DND-41 (cell line): ENCODE data around the gene MYO18B.

Experiments
- ATAC-seq: fragments of 200-7000 bp; cut with Tn5 transposase; 3 replicates; pipeline ENCODE4 v1.9.1; 2021; ENCODE audit warnings: low read depth; ENCODE audit not compliant: insufficient read depth
- DNase-seq: peaks from one replicate; pipeline ENCODE4 v3.0.0-alpha.2; 2020
- H2AFZ ChIP-seq: 2 replicates; pipeline ENCODE4 v1.6.0; 2012; ENCODE audit warnings: low read depth, low read length
- H3K27ac ChIP-seq: 2 replicates; pipeline ENCODE4 v1.5.1; 2012; ENCODE audit warnings: low read length, inconsistent platforms
- H3K27me3 ChIP-seq: fragments of 200-600 bp; sonication (generic); 2 replicates; pipeline ENCODE4 v1.6.0; 2012; ENCODE audit warnings: low read length, mild to moderate bottlenecking, inconsistent platforms; ENCODE audit not compliant: insufficient read depth, poor library complexity
- H3K36me3 ChIP-seq: 2 replicates; pipeline ENCODE4 v1.5.1; 2012; ENCODE audit warnings: low read length, inconsistent platforms; ENCODE audit not compliant: insufficient read depth
- H3K4me1 ChIP-seq: 2 replicates; pipeline ENCODE4 v1.5.1; 2012; ENCODE audit warnings: mild to moderate bottlenecking, low read length; ENCODE audit not compliant: insufficient read depth
- H3K4me2 ChIP-seq: 2 replicates; pipeline ENCODE4 v1.6.0; 2012; ENCODE audit warnings: mild to moderate bottlenecking, moderate library complexity, low read length, inconsistent platforms; ENCODE audit not compliant: insufficient read depth
- H3K4me3 ChIP-seq, 2 experiments: fragments of 200-600 bp in 1 of 2; shearing (Covaris generic) in 1 of 2; 2 replicates each; pipeline ENCODE4 v1.5.1; 2012 to 2016; ENCODE audit warnings: inconsistent platforms in 2 of 2, low read length in 2 of 2, mild to moderate bottlenecking in 2 of 2, low read depth in 1 of 2, moderate library complexity in 1 of 2
- H3K79me2 ChIP-seq: 2 replicates; pipeline ENCODE4 v1.6.0; 2012; ENCODE audit warnings: low read length, inconsistent platforms; ENCODE audit not compliant: insufficient read depth
- H3K9ac ChIP-seq: 2 replicates; pipeline ENCODE4 v1.6.0; 2012; ENCODE audit warnings: low read depth, mild to moderate bottlenecking, inconsistent platforms, low read length, moderate library complexity
- H3K9me3 ChIP-seq: 2 replicates; pipeline ENCODE4 v1.5.1; 2012; ENCODE audit warnings: low read length, moderate library complexity, mild to moderate bottlenecking, inconsistent platforms; ENCODE audit not compliant: insufficient read depth, severe bottlenecking
- H4K20me1 ChIP-seq: 2 replicates; pipeline ENCODE4 v1.6.0; 2012; ENCODE audit warnings: low read length; ENCODE audit not compliant: insufficient read depth
- CTCF ChIP-seq: IDR thresholded peaks from 2 replicates; pipeline ENCODE4 v1.5.1; 2012; ENCODE audit warnings: borderline replicate concordance, low read length, moderate library complexity, mild to moderate bottlenecking; ENCODE audit not compliant: poor library complexity, severe bottlenecking; ENCODE audit errors: extremely low read depth
- EZH2 ChIP-seq: IDR thresholded peaks from 3 replicates; pipeline ENCODE4 v1.6.1; 2012; ENCODE audit warnings: borderline replicate concordance, low read depth, mild to moderate bottlenecking, moderate library complexity, low read length, inconsistent platforms; ENCODE audit not compliant: severe bottlenecking

Gene MYO18B

DNA sequence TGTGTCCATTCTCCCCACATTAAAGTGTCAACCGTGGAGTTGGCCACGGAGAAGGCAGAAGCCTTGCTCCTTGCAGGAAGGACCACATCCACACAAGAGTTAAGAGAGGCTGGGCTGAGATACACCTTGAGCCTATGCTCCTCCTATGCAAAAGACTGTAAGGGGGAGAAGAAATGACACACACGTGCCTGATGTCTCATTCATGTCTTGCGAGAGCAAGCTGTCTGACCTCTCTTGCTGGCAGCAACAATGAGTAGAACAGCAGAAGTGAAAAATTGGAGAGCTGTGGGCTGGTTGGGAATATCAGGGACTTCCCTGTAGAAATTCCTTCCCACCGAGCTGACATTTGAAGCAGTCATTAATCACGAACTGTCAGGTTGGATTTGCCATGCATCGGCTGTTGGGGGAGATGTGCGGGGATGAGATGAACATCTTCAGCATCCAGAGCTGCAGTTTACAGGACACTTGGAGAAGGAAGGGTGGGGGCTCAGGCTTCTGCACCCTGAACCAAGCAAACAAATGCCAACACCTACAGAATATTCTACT, 139.3 kb downstream of the MYO18B start:
- no peak for TF ChIP-seq EZH2
- TF ChIP-seq CTCF, result no peak
- no peaks in the 10 kb centered on the region for H3K79me2 ChIP-seq
- no peaks in the 10 kb centered on the region for H3K9me3 ChIP-seq

DNA sequence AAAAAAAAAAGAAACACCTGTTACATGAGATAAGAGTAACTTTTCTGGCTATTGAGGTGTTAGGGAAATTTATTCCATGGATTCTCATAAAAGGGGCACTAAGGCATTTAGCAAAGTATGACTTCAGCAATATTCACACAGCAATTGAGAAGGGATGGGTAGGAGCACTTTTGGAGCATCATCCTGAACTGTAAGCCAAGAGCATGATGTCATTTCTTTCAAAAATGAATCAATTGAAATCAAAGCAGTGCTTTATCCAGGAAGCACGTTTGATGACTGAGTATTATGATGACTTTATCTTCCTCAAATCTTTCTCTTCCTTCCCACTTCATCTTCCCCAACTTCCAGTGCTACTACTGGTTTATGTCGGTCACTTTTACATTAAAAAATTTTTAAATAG, 140.4 kb downstream of the MYO18B start:
- no peaks in the 10 kb centered on the region for H3K36me3 ChIP-seq
- TF ChIP-seq EZH2, result no peak
- no peak for TF ChIP-seq CTCF
- H3K4me3 ChIP-seq, result no peak overlapping the region

More for the DNA sequence above, 139.3 kb downstream of the MYO18B start:
- ATAC-seq (no peak), DNase-seq (no peak)
- no peak overlapping the region for H2AFZ ChIP-seq
- H3K27ac ChIP-seq, result no peak overlapping the region
- no peak overlapping the region for H3K9ac ChIP-seq
- H3K27me3 ChIP-seq, result peaks cover 2% of the 10 kb centered on the region
- no peaks in the 10 kb centered on the region for H3K36me3 ChIP-seq
- H3K4me1 ChIP-seq, result no peaks in the 10 kb centered on the region
- no peak overlapping the region for H3K4me3 ChIP-seq
- H3K4me2 ChIP-seq, result no peak overlapping the region
- H4K20me1 ChIP-seq, result no peaks in the 10 kb centered on the region

GRCh38 chr22:25883482-25884033, 141.6 kb downstream of the MYO18B start:
- Histone ChIP-seq H3K27ac (no peak overlapping the region), H4K20me1 (no peaks in the 10 kb centered on the region), H3K4me3 (no peak overlapping the region), H3K9me3 (no peaks in the 10 kb centered on the region), H3K36me3 (no peaks in the 10 kb centered on the region), H2AFZ (no peak overlapping the region), H3K27me3 (peaks cover 5% of the 10 kb centered on the region), H3K9ac (no peak overlapping the region), H3K4me2 (no peak overlapping the region), H3K4me1 (no peaks in the 10 kb centered on the region), H3K79me2 (no peaks in the 10 kb centered on the region)
- TF ChIP-seq EZH2, result no peak
- no peak for TF ChIP-seq CTCF
- DNase-seq (no peak), ATAC-seq (no peak)

More for the DNA sequence above, 140.4 kb downstream of the MYO18B start:
- no peak overlapping the region for H3K9ac ChIP-seq
- ATAC-seq (no peak), DNase-seq (no peak)
- H3K4me2 ChIP-seq, result no peak overlapping the region
- H4K20me1 ChIP-seq, result no peaks in the 10 kb centered on the region
- H3K9me3 ChIP-seq, result no peaks in the 10 kb centered on the region
- H3K27me3 ChIP-seq, result peaks cover 2% of the 10 kb centered on the region
- no peak overlapping the region for H3K27ac ChIP-seq
- H3K79me2 ChIP-seq, result no peaks in the 10 kb centered on the region
- no peaks in the 10 kb centered on the region for H3K4me1 ChIP-seq
- no peak overlapping the region for H2AFZ ChIP-seq

GRCh38 chr22:25884121-25884520, 142.1 kb downstream of the MYO18B start:
- no peak overlapping the region for H2AFZ ChIP-seq
- H3K4me1 ChIP-seq, result no peaks in the 10 kb centered on the region
- TF ChIP-seq CTCF (no peak), EZH2 (no peak)
- ATAC-seq (no peak), DNase-seq (no peak)
- peaks cover 8% of the 10 kb centered on the region for H3K27me3 ChIP-seq
- no peaks in the 10 kb centered on the region for H3K9me3 ChIP-seq
- no peak overlapping the region for H3K27ac ChIP-seq
- no peaks in the 10 kb centered on the region for H3K79me2 ChIP-seq
- H3K9ac ChIP-seq, result no peak overlapping the region
- H3K36me3 ChIP-seq, result no peaks in the 10 kb centered on the region
- no peak overlapping the region for H3K4me2 ChIP-seq
- no peak overlapping the region for H3K4me3 ChIP-seq
- no peaks in the 10 kb centered on the region for H4K20me1 ChIP-seq
